DMS153 treated with DMSO at 0.1 percent for 48 hours (cell line): ENCODE data around the gene RGS9.

Experiments
- DNase-seq: peaks from one replicate; lab custom pipeline; 2025; ENCODE audit not compliant: unreplicated experiment; lab: John Stamatoyannopoulos, UW

The RGS9 gene

GRCh38 chr17:65249774-65250173 is 112.6 kb downstream of the RGS9 start:
- no peak for DNase-seq

DNA sequence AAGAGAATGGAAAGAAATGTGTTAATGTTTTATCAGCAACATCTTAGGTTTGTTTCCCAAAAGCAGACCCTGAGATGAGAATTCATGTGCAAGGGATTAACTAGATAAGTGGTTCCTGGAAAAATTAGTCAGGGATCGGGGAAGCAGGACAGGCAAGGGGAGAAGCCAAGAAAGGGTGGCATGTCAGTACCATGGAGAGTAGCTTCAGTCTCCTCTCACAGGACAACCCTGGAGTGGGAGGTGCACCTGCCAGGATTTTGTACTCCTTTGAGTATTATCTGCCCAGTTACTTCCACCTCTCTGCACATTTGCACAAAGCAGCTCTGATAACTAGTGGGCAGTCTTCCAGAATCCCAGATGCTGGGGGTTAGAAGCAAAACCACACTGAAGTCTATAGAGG is 117.0 kb downstream of the RGS9 start:
- no peak for DNase-seq

DNA sequence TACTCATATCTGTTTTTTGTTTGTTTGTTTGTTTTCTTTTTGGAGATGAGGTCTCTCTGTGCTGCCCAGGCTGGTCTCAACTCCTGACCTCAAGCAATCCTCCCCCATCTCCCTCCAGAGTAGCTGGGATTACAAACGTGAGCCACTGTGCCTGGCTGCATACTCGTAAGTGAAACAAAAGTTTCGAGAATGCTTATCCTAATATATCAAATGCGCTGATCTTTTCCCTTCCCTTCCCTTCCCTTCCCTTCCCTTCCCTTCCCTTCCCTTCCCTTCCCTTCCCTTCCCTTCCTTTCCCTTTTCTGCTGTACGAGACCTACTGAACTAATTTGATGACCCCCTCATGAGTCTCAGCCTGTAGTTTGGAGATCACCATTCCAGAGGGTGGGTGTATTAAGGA is 122.1 kb downstream of the RGS9 start:
- no peak for DNase-seq

GRCh38 chr17:65259696-65260485 is 122.7 kb downstream of the RGS9 start:
- no peak for DNase-seq

DNA sequence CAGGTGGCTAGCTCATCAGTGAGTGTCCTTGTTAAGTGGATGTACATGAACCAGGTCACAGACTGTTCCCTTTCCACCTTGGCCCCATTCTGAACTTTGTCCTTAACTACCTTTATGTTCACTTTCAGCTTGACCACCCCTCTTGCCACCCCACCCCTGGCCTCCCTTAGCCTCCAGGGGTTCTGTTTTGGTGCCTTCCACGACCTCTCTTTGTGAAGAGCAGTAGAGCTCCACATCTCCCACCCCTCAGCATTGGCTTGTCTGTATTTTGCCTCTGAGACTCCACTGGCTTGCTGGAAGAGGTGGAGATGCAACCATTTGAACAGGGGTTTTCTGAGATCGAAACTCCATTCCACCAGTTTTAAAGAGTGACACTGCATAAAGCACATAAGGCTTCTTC is 123.5 kb downstream of the RGS9 start:
- no peak for DNase-seq

DNA sequence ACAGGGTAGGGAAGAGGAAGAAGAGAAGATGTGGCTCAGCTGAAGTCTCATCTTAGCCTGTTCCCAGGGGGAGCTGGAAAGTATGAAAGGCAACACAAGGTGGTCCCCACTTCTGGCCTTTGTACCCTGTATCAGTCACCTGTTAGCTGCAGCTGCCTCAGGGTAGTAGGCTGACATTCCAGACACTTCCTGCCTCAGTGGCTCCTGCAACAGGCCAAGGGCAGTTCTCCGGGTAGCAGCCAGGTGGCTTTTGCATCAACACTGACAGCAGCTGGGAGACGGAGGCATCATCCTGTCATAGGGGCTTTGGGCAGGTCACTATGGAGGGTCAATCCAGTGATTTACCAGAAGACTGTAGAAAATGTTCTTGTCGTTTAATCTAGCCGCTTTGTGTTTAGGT is 124.0 kb downstream of the RGS9 start:
- DNase-seq, result no peak

- no peak for DNase-seq
Observed at GRCh38 chr17:65261682-65262636, 124.8 kb downstream of the RGS9 start.

GRCh38 chr17:65265276-65265675 is 128.1 kb downstream of the RGS9 start:
- no peak for DNase-seq

DNA sequence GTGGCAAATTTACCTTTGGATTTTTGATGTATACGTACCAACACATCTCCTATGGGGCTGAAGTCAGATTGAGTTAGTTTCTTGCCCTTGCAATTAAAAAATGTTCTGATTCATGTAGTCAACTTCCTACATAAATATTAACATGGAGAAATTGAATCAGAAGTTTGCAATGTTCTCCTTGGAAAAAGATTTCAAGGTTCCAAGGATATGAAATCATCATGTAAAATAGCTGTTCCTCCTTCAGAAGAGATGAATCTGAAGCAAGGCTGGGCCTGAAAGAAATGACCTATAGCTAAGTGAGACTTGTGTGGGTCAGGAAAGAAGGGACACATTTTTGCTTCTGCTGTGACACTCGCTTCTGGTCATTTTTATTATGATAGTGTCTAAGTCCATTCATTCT is 131.7 kb downstream of the RGS9 start:
- DNase-seq, result no peak

GRCh38 chr17:65270499-65271253 is 133.5 kb downstream of the RGS9 start:
- DNase-seq, result no peak

GRCh38 chr17:65271296-65271695 is 134.1 kb downstream of the RGS9 start:
- DNase-seq, result no peak
